Measurements from ENCODE around the gene C2orf76.

The C2orf76 gene

DNA sequence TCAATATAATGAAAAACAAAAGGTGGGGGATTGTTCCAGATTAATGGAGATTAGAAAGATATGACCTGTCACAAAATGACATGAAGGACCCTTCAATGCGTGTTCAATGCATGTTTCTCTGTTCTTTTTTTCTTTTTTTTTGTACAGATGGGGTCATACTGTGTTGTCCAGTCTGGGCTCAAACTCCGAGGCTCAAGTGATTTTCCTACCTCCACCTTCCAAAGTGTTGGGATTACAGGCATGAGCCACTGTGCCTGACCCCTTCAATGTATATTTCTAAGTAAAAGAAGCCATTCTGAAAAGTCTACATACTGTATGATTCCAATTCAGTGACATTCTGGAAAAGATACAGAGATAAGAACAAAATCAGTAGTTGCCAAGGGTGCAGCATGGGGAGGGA, 32.8 kb downstream of the C2orf76 start:
- no peak for DNase-seq

DNA sequence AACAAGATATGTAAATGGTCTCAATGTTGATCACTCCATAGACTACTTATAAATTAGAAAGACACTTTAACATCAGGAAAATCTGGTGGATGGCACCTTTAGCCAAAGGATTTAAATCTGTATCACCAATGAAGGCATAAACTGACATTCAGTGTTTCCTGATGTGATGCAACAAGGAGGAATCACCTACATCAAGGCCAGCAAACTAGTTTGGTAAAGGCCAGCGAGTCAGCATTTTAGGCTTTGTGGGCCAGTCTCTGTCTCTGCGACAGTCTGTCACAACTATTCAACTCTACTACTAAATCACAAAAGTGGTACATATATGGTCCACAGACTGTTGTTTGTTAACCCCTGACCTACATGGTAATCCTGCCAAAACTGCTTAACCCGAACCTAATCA, 33.3 kb downstream of the C2orf76 start:
- DNase-seq = no peak

DNA sequence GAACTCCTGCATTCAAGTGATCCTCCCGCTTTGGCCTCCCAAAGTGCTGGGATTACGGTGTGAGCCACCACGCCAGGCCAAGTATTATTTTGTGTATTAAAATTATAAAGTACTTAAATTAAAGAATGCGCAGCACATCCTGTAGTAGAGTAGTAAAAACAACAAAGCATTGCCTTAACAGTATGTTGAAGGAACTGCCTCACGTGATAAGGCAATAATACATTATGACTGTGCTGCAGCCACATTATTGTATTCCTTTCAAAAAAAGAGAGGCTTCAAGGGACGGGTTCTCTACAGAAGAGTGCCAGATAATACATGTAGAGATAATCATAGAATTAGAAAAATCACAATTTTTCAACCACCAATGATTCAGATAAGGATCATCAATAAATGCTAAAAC, 33.7 kb downstream of the C2orf76 start:
- no peak for DNase-seq

DNA sequence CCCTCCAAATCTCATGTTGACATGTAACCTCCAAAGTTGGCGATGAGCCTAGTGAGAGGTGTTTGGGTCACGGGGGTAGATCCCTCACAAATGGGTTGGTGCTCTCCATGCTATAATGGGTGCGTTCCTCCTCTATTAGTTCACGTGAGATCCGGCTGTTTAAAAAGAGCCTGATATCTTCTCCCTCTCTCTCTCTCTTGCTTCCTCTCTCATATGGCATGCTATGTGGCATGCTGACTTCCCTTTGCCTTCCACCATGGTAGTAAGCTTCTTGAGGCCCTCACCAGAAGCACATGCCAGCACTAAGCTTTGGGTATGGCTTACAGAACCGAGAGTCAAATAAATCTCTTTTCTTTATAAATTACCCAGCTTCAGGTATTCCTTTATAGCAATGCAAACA, 39.2 kb downstream of the C2orf76 start:
- no peak for DNase-seq

DNA sequence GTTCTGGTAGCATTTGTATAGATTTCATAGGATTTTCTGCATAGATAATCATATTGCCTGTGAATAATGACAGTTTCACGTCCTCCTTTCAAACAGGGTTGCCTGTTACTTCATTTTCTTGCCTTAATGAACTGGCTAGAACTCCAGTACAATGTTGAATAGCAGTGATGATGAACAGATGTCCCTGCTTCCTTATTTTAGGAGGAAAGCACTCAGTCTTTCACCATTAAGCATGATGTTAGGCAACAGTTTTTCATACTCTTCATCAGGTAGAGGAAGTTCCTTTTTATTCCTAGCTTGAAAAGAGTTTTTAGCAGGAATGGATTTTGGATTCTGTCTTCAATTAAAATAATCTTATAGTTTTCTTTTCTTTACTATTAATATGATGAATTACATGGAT, 39.7 kb downstream of the C2orf76 start:
- DNase-seq = peak; percentile 77

DNA sequence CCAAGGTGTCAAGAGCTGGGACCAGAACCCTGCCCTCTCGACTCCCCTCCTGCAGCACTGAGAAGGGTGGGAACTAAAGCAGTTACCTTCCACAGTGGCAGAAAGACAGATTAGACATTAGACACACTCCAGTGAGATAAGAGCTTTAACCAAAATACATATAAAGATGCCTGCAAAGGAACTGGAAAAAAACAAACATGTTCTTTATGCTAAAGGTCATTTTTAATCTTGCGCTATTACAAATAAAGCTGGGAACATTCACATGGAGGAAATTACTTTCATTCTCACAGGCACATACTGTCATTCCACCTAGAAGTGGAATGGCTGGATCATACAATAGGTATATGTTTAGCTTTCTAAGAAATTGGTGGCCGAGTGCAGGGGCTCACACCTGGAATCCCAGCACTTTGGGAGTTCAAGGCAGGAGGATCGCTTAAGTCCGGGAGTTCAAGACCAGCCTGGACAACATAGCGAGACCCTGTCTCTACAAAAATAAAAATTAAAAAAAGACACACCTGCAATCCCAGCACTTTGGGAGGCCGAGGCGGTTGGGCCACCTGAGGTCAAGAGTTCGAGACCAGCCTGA, 41.9 kb downstream of the C2orf76 start:
- DNase-seq = no peak

DNA sequence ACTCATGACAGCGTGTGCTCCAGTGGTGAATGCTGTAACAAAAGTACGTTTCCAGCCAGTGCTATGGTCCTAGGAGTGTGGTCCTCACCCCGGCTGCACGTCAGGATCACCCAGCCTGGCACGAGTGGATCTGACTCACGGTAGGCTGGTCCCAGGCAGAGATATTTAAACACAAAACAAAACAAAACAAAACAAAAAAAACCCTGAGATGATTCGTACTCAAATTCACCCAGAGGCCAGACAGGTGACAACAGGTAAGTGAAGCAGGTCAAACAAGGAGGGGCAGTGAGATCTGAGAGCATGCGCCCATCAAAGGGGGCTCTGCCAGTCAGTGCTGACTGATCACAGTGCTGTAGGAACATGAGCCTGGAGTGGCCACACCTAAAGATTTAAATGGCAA, 43.2 kb downstream of the C2orf76 start:
- DNase-seq = no peak

DNA sequence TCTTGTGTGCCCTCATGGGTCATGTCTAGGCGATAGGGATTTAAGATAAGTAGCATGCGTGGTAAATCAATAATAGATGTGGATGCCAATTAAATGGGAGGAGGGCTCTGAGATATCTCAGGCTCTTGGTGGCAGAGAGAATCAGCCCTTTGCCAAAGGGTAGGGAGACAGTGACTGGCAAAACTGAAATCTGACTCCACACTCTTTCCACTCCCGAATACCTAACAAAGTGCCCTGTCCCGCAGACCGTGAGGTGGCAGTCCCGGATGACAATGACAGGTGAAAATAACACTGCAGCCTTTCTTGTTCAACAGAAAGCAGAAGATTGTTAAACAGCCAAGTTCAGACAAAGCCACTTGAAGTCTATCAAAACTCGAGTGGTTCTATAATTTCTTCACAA, 47.0 kb downstream of the C2orf76 start:
- no peak for DNase-seq

DNA sequence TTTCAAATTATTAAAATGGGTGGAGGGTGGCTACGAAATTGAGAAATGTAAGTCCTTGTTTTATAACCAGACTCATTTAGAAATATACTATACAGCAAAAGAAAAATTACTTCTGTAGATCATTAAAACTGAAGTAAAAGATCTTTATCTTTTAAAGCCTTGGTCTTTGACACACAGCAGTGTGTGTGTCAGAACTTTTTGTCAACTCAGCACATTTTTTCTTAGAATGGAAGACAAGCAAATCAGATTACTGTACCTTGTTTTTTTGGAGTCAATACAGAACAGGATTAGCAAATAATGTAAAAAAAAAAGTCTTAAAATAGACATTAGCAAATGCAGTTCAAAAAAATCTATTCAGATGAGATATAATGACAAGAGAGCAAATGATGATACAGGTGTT, 49.1 kb downstream of the C2orf76 start:
- DNase-seq = no peak

DNA sequence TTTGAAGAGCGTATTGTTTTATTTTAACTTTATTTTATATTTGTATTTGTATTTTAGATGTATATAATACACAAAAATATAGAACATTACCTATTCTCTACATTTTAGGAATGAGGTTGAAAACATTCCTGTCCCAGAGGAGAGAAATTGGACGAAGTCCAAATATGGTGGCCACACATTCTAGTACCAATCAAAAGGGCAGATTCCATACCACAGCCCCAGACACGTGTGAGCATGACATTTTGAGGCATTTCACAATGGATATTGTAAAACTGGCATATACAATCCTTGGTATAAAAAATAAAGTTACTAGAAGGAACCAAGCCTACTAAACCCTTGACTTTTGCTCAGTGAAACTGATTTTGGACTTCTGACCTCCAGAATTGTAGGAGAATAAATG, 50.6 kb downstream of the C2orf76 start:
- DNase-seq = peak; percentile 18

DNA sequence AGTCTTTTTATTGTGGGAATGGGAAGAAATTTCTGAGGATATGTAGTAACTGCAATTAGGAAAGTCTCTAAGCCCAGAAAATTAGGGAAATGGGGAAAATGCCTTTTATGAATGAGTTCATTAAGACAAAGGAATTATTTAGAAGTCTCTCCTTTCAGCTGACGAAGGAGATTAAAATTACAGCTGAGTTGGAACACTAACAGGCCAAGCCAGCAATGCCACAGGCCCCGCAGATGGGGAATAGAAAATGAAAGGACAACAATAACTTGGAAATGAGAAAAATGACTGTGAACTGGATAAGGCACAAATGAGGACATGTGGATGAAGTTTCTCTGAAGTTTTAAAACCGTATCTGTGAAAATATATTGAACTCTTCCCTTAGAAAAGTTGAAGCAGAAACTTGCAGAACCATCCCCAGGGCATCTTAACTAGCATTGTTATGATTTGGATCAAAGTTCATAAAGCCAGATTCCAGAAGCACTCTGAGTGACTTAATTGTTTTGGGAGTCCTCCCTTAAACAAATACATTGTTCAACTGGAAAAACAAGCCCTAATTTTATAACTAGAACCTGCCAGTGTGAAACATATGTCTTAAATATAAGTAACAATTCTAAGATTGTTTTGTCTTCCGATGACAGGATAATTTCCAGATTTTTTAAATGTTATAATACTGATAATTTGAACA, 51.3 kb downstream of the C2orf76 start:
- DNase-seq = peak; percentile 48

DNA sequence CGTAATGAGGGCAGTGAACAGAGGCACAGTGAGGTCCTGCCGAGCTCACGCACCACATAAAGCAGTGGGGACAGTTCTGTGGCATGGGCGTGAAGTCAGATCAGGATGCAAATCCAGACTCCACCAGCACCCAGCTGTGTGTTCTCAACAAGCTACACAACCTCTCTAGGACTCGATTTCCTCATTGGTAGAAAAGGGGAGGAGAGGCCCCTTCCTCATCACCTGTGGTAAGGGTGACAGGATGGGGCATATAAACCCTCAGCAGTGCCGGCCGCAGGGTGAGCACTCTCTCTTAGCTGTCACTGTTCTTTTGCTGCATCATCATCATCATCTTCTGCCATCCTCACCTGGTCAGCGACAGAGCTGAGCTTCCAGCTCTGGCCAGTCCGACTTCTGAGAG, 54.8 kb downstream of the C2orf76 start:
- DNase-seq = no peak

DNA sequence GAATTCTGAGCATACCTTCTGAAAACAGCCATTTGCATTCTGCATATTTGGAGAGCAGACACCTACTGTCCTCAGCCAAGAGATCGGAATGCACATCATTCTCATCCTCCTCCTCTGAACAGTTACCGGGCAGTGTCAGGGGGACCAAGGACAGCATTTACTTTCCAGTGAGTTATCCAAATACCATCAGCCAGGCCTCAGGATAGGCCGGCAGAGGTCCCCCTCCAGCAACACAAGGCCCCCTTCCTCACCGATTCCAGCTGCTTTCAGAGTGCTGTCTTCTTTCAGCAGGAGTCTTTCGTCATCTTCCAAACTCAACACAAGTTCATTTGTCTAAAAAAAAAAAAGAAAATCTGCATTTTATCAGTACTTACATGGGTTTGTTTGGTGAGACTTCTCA, 55.3 kb downstream of the C2orf76 start:
- no peak for DNase-seq

DNA sequence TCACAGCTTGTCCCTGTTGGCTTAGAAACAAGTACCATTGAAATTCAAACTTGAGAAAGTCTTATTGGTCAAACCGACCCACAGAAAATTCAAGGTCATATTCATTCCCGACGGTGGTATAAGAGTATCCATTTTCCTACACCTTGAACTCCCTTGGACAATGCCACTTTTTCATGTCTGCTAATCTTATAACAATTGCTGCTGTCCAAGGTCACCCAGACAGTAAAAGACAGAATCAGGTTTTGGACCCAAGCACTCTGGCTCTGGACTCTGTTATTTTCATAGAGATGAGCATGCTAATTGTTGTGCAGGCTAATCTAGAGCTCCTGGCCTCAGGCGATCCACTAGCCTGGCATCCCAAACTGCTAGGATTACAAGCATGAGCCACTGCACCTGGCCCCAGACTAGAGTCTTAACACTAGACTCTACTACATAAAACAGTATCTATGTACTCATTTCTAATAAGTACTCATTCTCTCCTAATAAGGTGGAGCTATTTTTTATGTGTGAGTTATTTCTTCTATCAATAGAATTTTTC, 57.8 kb downstream of the C2orf76 start:
- DNase-seq = no peak

DNA sequence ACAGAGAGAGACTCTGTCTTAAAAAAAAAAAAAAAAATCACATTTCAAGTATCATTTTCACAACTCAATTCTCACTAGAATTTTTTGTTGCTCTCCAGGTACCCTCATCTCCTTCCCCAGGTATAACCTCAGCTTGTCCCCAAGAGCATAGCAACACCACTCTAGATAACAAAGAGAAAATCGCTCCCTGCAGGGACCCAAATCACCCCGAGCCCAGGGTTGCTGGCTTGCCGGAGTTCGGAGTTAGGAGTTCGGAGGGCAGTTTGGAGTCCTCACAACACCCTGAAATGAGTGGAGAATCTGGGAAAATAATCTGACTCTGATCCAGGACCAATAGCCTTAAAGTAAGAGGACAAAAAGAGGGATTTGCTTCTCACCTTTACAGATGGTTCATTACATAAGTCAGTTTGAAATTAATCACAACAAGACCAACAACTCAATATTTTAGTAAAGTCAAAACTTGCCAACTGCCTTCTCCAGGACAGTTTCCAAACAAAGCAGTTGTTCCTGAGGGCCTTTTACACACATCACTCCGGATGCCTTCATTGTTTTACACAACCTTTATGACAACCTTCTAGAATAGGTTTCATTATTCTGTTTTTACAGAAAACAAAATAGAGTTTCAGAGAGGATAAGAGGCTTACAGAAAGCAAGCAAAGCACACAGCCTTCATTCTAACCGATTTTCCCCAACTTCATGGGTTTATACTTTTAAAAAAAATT, 59.1 kb downstream of the C2orf76 start:
- no peak for DNase-seq

DNA sequence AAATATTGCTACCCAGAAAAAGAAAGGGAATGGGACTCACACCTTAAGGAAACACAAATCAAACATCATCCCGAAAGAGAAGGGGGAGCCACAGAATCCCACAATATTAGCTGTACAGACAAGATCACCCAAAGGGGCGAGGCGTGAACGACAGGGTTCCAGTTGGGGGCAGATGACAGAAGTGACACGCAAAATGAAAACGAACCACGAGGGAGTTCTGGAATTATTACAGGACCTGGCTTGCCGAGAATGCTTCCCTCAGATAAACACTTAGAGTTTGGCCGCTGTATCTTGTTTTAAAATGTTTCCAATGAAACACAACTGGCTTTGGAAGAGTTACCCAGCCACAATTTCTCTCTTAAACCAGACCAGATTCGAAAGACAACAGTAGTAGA, 60.4 kb downstream of the C2orf76 start:
- no peak for DNase-seq

DNA sequence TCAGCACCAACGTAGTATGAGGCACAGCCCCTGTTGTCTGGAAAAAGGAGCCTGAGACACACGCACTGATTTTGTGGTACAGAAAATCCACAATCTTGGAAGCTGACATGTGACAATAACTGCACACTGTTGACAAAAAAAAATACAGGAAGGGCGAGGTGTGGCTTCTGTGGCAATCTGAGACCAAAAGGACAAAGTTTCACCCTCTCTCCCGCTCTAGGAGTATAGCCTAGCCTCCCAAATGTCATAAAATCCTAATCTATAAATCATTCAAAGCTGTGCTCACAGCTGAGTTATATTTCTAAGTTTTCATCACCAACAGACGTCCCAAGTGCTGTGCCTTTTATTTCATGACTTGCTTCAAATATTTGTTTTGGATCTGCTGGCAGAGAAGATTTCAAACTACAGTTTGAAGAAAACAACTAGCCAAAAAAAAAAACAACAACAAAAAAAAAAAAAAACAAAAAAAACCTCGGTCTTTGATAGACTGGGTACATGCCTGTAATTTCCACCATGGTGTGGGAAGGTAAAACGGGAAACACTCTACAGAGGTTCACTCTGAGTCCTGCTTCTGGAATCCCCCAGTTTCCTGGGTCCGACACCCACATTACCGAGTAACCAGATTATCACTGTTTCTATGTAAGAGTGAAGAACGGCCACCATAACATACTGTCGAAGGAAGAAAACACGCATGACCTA, 61.0 kb downstream of the C2orf76 start:
- no peak for DNase-seq

DNA sequence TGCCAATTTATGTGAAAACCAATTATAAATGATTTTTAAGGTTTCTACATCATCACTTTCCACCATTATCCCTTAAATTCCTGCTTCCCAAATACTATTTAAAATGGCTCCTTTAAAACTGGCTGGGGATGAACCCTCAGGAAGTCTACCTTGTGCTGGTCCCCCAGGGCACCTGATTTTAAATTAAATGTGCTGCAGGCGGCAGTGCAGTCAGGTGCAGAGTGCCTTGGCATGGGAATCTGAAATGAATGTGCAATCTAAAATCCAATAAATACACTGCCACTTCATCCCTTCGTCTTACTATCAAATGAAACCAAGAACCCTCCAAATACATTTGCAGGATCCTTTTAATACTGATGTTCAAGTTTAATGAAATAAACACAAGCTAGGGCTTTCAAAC, 61.8 kb downstream of the C2orf76 start:
- DNase-seq = no peak

DNA sequence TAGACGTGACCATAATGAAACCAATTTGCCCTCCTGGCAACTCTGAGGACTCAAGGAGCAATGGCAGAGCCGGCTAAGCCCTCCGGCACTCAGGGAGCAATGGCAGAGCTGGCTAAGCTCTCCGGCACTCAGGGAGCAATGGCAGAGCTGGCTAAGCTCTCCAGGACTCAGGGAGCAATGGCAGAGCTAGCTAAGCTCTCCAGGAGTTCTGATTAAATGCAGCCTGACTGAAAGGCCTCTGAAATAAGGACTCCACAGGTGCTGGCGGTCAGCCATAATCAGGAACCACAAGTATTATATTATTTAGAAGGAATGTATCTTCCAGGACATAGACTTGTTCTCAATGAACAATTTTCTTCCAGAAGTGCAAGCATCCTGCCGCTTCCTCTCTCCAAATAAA, 65.2 kb downstream of the C2orf76 start:
- no peak for DNase-seq

DNA sequence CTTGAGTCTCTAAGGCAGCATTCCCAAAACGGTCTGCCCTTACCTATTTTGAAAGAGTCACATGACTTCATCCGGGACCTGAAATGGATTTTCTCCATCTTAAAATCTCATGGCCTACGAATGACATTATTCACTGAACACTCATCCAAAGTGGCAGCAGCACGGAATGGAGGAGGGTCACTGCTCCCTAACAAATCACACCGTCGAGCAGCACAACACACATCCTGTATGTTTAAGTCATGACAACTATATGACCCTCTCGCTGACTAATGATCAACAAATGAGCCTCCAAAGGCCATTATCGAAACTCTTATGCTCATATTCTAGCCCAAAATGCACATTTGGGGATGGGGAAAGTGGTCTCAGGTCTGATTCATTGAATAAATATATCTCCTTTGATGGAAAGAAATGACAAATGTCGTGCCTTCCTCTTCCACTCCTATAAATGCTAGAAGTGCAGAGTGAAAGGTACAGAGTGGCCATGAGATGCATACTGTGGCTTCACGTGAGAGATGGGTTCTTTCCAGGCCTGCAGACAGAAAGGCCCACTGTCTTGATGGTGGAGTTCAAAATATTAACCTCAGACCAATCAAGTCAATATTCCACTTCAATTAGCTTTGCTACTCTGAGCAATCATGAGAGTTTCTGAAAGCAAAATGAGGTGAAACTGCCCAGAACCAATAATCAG, 70.8 kb downstream of the C2orf76 start:
- DNase-seq = no peak

DNA sequence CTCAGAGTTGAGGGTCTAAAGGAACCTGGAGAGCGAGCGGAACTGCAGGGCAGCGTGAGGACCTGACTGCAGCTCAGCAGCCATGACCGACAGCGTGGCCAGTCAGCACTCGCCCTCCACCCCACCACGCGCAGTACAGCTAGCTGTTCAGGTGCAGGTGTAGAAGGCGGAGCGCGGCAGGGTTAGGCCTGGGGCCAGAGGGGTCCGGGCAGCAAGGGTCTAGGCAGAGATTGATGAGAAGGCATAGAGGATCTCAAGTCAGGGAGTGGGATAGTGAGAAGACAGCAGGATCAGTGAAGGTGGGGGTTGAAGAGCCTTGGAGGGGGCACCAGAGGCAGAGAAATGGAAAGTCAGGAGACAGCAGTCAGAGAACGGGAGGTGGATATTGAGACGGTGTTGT, 72.0 kb downstream of the C2orf76 start:
- no peak for DNase-seq

DNA sequence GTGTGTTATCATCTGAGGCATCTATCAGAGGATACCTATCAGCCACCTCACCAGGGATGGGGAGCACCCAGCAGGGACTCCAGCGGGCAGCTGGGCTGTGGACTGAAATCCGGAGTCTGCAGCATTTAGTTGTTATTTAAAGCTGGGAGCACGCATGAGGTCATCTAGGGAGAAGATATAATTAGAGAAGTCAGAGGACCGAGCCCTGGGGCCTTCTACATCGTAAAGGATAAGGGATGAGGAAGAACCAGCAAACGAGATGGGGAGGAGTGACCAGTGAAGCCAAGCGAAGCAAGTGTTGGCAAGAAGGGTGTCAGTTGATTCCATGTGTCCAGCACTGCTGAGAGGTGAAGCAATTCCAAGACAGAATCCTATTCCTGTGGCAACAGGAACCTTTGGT, 72.7 kb downstream of the C2orf76 start:
- peak; percentile 16 for DNase-seq

DNA sequence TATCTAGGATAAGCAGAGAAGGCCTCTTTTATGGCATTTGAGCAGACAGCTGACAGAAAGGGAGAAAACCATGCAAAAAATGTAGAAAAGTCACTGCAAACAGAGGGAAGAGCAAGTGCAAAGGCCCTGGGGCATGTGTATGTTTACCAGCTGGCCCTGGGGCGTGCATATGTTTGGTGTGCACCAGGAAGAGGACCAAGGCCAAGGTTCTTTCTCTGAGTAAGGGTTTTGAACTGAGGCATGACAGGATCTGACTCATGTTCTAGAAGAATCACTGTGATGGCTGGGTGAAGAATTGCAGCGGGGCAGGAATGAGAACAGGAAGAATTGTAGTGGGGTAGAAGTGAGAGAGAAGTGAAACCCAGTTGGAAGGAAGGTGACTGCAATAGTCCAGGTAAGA, 73.4 kb downstream of the C2orf76 start:
- peak; percentile 13 for DNase-seq
